HEK293T (cell line): ENCODE data around the gene LRRC56.

Experiments used
- BHLHE40 ChIP-seq: fragments of 450-650 bp; IDR thresholded peaks from 2 replicates; pipeline ENCODE4 v1.6.1; 2016; ENCODE audit warnings: mild to moderate bottlenecking, moderate library complexity, borderline replicate concordance
- ELF4 ChIP-seq: fragments of 450-650 bp; IDR thresholded peaks from 2 replicates; pipeline ENCODE4 v1.6.1; 2017; ENCODE audit warnings: antibody characterized with exemption
- FOXA1 ChIP-seq: fragments of 450-650 bp; IDR thresholded peaks from 2 replicates; pipeline ENCODE4 v1.6.1; 2016; ENCODE audit warnings: mild to moderate bottlenecking
- FOXM1 ChIP-seq: fragments of 450-650 bp; IDR thresholded peaks from 2 replicates; pipeline ENCODE4 v1.6.1; 2017; ENCODE audit warnings: mild to moderate bottlenecking, borderline replicate concordance
- HDGF ChIP-seq: fragments of 450-650 bp; IDR thresholded peaks from 2 replicates; pipeline ENCODE4 v1.6.1; 2017; ENCODE audit warnings: antibody characterized with exemption, borderline replicate concordance
- PKNOX1 ChIP-seq: fragments of 450-650 bp; IDR thresholded peaks from 2 replicates; pipeline ENCODE4 v1.6.1; 2016
- ZNF384 ChIP-seq: fragments of 450-650 bp; IDR thresholded peaks from 2 replicates; pipeline ENCODE4 v1.6.1; 2016

- TF ChIP-seq HDGF (no peak), FOXA1 (no peak), ELF4 (no peak), BHLHE40 (no peak), PKNOX1 (no peak), ZNF384 (no peak), FOXM1 (no peak)
These were observed 52.5 kb downstream of the LRRC56 start for GRCh38 chr11:589798-590197.
